ENCODE results near the gene BRF1.

Gene BRF1

DNA sequence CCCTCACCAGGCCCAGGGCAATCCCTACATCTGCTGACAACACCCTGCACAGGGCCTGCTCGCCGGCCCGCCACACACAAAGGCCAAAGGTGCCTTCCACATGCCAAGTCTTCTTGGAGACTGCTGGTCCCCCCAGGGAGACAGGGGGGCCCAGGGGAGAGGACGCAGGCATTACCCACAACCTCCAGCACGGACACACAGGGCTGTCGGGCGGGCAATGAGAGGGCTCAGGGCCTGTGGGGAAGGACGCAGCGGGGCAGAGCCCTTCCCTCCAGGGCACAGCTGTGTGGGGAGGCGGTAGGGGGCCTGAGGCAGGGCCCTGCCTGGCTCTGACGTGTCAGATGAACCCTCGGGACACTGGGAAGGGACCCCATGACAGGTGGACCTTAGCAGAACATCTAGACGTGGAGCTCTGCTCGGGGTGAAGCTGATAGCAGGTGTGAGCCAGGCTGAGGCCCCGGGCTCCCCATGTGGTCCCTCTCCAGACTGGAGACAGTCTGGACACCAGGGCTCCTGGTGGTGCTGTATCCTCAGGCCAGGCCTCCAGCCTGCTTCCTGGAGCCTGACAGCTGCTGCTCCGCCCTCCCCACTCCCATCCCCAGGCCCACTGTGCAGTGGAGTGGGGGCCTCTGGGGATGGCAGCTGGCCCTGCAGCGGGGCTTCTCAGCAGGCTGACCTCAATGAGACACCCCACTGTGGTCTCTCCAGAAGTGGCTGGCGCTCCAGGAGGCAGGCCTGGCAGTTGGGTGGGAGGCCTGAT lies 88.1 kb downstream of the BRF1 start:
- no peak for DNase-seq (ENCODE audit: extremely low read depth in 1 of 2, low read depth in 1 of 2)

DNA sequence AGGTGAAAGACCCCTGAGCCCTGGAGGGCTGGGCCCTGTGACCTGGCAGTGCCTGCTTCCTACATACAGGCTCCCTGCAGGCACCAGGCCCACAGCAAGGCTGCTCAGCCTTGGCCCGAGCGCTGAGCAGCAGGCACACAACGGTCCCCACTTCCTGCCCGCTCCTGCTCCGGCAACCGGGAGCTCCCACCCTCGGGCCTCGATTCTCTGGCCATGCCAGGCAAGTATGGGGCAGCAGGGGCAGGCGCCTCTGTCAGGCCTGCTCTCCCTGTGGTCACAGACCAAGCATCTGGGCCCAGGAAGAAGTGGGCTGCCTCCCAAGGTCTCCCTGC lies 89.1 kb downstream of the BRF1 start:
- no peak for DNase-seq (ENCODE audit: extremely low read depth in 1 of 2, low read depth in 1 of 2)

DNA sequence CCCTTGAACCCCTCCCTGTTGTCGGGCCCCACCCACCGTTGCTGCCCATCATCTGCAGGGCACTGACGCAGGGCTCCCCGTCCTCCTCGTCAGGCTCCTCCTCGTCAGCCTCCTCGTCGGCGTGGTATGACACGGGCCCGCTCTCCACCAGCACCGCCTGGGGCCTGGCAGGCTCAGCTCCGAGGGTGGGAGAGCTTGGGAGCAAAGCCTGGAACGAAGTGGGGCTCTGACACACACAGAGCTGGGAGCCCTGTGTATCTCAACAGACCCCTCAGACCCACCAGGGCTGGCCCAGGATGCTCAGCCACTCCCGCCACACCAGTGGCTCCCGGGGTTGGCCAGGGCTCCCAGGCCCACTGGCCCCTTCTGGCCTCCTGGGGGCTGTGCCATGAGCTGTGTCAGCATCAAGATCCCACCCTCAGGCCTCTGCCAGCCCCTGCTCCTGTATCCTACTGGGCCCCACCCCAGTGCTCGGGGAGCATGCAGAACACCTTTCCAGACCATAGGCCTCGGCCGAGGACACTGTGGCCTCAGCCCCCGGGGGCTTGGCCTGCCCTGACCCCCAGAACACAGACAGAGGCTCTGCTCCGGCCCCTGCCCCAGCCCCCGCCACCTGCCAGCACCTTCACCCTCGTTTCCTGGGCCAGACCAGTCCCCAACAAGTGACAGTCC lies 89.6 kb downstream of the BRF1 start:
- no peak for DNase-seq (ENCODE audit: extremely low read depth in 1 of 2, low read depth in 1 of 2)

DNA sequence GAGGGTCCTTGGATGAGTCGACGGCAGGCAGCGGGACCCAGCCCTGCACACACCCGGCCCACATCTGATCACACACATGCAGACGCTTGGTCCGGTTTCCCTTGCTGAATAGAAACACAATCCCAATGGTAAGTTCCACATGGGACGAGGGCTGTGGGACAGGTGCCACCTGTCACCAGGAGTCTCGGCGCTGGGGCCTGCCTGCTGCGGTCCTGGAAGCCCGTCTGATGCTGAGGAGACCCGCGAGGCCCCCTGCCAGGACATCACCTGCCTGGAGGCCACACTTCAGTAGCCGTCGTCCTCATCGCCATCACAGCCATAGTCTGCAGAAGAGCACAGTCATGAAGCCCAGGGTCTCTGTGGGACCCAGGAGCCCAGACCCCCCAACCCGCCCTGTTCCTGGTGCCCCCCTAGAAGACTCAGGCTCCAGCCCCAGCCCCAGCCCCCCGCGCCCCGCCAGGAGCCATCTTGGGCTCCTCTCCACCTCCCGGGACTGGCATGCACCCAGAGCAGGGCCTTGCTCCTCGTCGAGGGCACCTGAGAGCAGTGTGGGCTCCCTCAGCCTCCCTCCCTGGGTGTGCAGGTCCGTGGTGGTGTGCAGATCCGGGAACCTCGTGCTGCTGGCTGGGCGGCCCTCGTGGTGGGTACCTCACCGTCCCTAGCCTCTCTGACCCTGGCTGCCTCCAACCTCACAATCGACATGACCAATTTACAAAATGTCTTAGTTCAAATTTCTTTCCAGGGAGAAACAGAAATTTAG lies 90.4 kb downstream of the BRF1 start:
- DNase-seq (ENCODE audit: extremely low read depth in 1 of 2, low read depth in 1 of 2): no peak

DNA sequence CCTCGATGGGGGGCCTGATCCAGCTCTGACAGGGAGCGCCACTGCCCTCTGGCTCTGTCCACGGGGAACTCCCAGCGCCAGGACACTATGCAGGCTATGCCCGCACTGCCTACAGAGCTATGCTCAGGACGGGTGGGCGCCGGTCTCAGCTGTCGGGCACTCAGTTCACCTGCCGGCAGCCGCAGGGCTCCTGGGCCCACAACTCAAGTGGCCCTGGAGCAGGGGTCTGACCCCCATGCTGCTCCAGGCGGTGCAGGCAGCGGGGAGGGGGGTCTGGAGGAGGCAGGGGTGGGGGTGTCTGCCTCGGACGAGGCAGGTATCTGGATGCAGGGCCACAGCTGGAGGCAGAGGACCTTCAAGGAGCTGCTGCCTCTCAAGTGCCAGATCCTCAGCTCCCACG lies 91.2 kb downstream of the BRF1 start:
- DNase-seq (ENCODE audit: extremely low read depth in 1 of 2, low read depth in 1 of 2): no peak

DNA sequence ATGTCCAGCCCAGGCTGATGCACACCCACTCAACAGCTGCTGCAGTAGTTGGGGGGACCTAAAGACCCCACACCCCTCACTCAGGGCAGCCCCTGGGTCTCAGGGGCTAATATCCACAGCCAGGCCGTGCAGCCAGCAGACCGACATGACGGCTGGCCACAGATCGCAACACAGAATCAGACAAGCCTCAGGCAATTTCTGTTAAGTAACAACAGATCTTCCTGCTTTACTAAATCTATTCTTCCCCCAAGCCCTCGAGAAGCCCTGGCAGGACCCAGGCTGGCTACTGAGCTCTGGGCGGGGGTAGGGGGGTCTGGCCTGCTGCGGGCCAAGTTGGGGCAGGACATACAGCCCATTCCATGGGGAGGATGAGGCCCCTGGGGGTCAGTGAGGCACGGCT lies 91.7 kb downstream of the BRF1 start:
- DNase-seq (ENCODE audit: extremely low read depth in 1 of 2, low read depth in 1 of 2): no peak

DNA sequence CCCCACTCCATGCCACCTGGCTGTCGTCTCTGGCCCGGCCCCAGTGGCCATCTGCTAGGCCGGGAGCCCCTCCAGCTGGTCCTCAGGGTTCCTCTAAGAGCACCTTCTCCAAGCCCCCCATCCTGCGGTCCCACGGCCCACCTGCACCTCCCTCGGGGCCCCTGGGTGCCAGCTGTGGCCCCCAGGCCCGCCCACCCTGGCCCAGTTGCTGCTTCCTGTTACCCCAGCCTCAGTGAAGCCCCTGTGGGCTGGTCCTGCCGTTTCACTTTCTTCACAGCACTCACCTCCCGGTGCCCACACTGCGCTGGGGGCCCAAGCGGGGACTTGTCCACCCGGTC lies 92.1 kb downstream of the BRF1 start:
- no peak for DNase-seq (ENCODE audit: extremely low read depth in 1 of 2, low read depth in 1 of 2)

DNA sequence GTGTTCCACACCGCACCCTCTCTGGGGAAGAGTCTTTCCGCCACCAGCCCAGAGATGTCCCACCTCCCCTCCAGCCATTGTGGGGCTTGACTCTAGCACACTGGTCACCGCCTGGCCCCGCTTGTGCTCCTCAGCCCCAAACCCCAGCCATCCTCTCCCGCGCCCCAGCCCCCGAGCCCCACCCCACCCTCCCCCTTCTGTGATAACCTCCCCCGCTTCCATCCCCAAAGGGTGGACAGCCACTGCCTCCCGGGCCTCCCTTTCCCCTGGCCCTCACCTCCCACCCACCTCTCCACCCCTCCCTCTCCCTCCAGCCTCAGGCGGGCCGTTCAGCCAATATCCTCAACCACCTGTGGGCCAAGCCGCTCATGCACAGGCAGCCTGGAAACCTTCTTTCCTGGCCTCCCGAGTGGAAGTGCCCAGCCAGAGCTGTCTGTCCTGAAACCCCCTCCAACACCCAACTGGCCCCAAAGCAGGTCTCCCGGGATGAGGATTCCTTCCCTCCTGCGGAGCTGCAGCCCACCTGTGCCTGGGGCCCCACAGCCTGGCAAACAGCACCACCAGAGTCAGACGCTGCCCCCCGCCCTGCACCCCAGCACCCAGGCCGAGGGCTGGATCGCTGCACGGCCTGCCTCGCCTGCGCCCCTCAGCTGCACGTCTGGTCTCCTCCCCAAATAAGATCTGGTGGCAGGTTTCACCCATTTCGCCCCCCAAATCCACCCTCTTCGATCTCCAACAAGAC lies 92.6 kb downstream of the BRF1 start:
- no peak for DNase-seq (ENCODE audit: extremely low read depth in 1 of 2, low read depth in 1 of 2)

DNA sequence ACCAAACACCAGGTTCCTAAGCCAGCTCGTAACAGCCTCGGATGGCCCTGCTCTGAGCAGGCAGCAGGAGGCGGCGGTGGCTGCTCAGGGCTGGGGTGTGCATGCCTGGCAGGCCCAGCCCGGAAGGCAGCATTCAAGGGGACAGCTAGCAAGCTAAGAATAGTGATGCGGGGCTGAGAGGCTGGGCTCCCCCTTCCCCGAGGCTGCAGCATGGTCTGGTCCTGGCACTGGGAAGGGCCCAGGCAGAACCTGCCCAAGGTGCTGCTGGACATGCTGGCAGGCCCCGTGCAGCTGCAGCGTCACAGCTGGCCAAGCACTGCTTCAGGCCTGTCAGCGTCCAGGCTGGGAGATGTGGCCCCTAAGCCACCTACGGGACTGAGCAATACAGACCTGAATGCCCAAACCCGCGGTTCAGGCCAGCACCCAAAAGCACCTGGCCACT lies 93.3 kb downstream of the BRF1 start:
- no peak for DNase-seq (ENCODE audit: extremely low read depth in 1 of 2, low read depth in 1 of 2)

DNA sequence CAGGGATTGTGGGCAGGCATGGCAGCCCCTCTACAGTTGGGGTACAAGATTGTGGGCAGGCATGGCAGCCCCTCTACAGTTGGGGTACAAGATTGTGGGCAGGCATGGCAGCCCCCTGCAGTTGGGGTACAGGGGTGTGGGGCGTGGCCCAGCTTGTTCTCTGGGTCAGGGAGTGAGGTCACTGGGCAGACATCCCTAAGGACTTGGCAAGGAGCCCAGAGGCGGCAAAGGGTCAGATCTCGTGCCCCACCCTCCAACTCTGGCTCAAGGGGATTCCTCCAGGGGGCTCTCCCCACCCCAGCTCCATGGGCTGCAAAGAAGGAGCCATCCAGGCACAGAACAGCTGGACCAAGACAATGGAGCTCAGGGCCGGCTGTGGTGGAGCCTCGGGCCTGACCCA lies 93.9 kb downstream of the BRF1 start:
- DNase-seq (ENCODE audit: extremely low read depth in 1 of 2, low read depth in 1 of 2): no peak

DNA sequence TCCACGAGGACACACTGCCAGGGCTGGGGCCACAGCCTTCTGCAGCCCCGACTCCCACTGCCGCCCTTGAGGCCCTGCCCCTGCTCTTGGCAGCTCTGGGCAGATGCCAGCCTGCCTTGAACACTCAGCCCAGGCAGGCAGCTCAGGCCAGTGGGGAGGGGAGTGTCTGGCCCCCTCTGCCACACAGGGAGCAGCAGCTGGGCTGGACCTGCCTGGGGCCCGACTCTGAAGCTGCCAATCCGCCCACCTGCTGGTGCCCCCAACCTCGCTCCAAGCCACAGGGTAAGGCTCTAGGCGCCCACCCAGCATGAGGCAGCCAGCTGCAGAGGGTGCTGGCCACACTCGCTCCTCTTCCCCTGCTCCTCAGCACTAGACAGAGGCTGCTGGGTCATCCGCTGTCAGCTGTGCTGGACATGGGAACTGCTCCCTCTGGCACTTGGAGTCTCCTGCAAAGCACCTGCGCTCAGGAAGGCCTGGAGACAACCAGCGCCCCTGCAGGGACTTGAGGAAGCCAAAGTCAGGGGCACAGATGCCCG lies 95.1 kb downstream of the BRF1 start:
- no peak for DNase-seq (ENCODE audit: extremely low read depth in 1 of 2, low read depth in 1 of 2)

DNA sequence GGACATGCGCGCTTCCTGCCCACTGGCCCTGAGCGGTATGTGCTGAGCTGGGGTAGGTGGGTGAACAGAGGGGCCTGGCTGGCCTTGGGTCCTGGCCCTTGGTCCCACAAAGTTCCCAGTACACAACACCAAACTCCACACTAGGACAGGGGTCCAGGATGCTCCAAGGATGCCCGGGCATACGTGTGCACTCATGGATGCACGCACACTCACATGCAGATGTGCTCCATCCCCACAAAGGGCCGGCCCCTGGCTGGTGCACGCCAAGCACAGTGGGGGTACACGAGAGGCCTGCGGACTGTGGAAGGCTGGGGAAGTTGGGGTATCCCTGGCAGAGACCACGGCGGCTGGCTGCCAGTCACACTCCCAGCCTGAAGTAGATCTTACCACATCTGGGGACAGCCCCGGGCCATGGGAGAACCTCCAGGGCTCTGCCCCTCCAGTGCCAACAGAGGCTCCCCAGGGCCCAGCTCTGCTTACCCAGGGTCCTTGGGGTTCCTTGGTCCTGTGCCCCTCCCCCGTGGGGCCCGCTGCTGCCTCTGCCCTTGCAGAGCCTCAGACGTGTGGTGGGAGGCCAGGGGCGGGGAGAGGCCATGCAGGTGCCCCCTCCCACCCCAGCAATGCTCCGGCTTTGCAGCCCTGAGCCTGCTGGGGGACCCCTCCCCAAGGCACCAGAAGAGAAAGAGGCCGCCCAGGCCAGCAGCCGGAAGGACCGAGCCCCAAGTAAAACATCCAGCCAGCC lies 95.7 kb downstream of the BRF1 start:
- DNase-seq (ENCODE audit: extremely low read depth in 1 of 2, low read depth in 1 of 2): no peak

DNA sequence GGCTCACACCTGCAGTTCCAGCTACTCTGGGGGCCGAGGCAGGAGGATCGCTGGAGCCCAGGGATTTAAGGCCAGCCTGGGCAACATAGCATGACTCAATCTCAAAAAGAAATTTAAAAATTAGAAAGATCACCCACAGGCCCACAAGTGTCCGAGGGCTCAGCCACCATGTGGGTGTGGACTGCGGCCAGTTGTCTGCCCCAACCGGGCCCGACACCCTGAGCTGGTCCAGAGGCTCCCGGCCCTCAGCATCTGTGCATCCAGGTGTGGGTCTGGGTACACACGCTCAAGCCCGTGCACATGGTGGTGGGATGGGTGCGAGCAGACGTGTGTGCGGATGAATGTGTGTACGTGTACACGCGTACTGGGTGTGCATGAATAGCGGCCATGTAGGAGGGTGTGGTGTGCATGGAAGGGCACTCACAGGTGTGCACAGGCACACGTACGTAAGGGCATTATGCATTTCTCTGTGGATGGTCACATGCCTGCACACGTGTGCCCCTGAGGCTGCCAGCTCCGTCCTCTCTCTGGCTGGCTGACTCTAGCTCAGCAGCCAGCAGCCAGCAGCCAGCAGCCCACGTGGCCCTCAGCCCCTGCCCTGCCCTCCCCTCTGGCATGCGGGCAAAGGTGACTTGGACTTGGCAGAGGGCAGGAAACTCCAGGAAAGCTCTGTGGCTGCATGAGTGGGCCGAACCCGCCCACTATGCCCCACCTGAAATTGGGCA lies 96.4 kb downstream of the BRF1 start:
- DNase-seq (ENCODE audit: extremely low read depth in 1 of 2, low read depth in 1 of 2): no peak

DNA sequence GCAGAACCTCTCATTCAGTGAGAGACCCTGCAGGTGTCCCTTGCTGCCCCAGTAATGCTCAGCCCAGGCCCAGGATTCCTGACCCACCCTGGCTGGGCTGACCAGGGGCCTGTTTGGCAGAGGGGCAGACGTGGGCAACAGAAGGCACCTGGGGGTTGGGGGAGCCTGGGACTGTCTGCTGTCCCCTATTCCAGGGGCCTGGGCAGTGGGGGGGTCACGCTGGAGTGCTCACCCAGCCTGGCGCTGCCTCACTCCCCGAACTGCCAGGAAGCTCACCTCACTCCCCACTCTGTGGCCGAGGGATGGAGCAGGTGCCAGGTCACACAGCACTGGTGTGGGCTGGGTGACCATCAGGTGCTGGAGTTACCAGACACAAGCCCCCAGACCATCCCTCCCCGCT lies 97.1 kb downstream of the BRF1 start:
- DNase-seq (ENCODE audit: extremely low read depth in 1 of 2, low read depth in 1 of 2): no peak

DNA sequence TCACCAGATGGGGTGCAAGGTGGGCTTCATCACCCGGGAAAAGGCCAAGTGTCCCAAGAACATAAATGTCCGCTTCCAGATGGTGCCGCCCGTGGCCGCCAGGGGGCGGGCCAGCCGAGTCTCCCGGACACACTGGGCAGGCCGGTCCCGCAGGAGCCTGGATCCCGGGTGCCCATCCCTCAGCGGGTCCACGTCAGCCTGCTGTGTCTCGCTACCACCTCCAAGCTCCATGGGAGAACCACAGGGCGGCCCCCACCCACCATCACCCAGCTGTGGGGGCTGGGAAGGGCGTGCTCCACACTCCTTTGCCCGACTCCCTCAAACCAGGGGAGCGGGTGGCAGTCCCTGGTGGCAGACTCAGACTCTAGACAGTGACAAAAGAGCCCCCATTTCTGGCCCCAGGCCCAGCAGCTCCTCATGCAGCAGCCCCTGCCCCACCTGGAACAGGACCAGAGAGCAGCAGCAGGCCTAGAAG lies 97.7 kb downstream of the BRF1 start:
- DNase-seq (ENCODE audit: extremely low read depth in 1 of 2, low read depth in 1 of 2): peak in 1 of 2 donors; percentile 27

DNA sequence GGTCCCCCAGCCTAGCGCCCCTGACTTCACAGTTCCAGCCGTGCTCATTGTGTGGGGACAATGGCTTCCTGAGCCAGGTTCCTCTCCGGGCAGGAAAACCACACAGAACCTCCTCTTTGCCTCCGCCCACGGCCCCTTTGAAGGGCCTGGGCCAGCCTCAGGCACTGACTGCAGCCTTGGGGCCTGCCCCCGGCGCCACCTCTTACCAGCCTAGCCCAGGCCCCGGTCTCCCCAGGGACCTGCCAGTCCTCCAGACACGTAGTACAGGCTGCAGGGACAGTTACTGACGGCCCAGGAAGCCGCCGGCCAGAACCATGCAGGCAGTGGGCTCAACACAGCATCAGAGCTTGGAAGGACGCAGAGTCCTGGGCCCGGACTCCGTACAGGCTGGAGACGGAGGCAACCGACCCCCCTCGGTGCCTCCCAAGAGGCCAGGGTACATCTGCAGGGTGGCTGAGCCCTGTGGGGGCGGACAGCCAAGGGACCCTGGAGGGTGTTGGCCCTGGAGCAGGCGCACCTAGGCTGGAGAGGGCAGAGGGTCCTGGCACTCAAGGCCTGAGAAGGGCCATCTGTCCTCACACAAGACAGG lies 98.8 kb downstream of the BRF1 start:
- peak in 1 of 2 donors; percentile 33 for DNase-seq (ENCODE audit: extremely low read depth in 1 of 2, low read depth in 1 of 2)

DNA sequence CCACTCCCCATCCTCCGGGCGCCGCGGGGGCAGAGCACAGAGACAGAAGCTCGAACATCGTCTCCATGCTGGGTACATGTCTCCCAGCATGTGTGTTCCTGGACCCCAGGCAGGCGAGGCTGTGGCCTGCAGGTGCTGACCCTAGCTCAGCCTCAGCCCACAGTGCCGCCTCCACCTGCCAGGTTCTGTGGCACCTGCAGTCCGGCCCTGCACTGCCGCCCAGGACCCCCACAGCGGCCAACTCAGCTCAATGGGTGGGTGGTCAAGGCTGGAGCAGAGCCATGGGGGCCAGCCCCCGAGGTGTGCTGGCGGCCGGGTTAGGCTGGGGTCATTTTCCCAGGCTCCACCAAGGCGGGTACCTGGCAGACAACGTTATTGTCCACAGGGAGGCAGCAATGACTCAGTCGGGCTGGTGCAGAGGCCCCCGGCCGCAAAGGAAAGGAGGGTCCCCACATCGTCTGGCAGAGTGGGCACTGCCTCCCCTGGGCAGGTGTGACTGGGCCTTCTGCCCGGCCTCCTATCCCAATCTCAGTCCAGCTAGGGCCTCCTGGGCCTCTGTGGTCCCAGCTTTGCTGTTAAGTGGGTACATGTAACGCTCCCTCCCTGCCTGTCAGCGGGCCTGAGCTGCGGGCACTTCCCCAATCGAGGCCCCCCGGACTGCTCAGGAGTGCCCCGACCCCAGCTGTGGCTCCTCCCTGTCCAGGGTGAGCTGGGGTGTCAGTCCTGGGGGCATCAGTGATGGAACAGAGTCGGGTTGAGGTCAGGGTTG lies 99.5 kb downstream of the BRF1 start:
- no peak for DNase-seq (ENCODE audit: extremely low read depth in 1 of 2, low read depth in 1 of 2)

DNA sequence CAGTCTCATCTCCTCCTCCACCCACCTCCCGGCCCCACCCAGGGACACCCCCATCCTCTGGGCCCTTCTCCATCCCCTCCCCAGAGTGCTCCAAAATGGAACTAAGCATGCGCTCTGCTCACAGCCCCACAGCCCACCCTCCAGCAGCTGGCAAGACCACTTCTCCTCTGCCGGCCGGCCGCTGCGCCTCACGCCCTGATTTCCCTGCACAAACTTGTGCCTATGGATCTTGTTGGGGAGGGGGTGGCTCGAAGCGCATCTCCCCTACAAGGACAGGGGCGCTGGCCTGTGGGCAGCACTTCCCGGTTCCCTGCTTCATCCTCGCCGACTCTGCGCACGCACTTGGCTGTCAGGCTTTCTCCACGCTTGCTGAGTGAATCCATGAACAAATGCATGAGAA lies 100.2 kb downstream of the BRF1 start:
- no peak for DNase-seq (ENCODE audit: extremely low read depth in 1 of 2, low read depth in 1 of 2)

DNA sequence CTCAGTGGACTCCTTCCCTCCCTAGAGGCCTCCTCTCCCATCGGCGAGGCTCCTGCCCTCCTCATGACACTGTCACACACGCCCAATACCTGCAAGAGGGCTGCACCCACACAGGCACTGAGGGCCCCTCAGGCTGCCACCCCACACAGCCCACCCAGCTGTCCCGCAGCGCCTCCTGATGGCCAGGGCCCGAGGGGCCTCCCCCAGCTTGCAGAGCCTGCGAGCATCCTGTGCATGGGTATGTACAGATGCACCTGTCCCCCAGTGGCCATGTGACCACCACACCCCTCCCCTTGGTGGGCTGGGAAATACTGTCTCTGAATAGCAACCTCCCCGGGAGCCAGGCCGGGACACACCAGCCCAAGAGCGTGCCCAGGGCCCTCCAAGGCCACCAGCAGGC lies 100.7 kb downstream of the BRF1 start:
- no peak for DNase-seq (ENCODE audit: extremely low read depth in 1 of 2, low read depth in 1 of 2)

All from stimulated activated CD8-positive, alpha-beta memory T cell treated with anti-CD3 and anti-CD28 coated beads, Interleukin-7, amount 100 ng/mL, for 48 hours (primary cell).